ENCODE measurements around the gene DLX4.

DLX4 gene

GRCh38 chr17:49990331-49990730 is 21.3 kb downstream of the DLX4 start:
- Histone ChIP-seq H3K9me3 (ENCODE audit: low read length) (peaks cover 3% of the 10 kb centered on the region), H2AFZ (ENCODE audit: low read depth, low read length) (no peak overlapping the region), H3K4me1 (ENCODE audit: insufficient read depth, low read length) (peaks cover 2% of the 10 kb centered on the region), H3K27me3 (ENCODE audit: insufficient read depth, low read length) (peaks cover 87% of the 10 kb centered on the region), H3K4me3 (ENCODE audit: low read length) (no peak overlapping the region), H3K36me3 (ENCODE audit: insufficient read depth, low read length) (no peaks in the 10 kb centered on the region)

GRCh38 chr17:49990921-49991320 is 21.9 kb downstream of the DLX4 start:
- peaks cover 2% of the 10 kb centered on the region for H3K4me1 ChIP-seq (ENCODE audit: insufficient read depth, low read length)
- no peak overlapping the region for H2AFZ ChIP-seq (ENCODE audit: low read depth, low read length)
- no peaks in the 10 kb centered on the region for H3K36me3 ChIP-seq (ENCODE audit: insufficient read depth, low read length)
- peaks cover 3% of the 10 kb centered on the region for H3K9me3 ChIP-seq (ENCODE audit: low read length)
- H3K27me3 ChIP-seq (ENCODE audit: insufficient read depth, low read length), result peaks cover 88% of the 10 kb centered on the region
- H3K4me3 ChIP-seq (ENCODE audit: low read length), result no peak overlapping the region

GRCh38 chr17:49991409-49991808 is 22.4 kb downstream of the DLX4 start:
- H3K4me3 ChIP-seq (ENCODE audit: low read length), result no peak overlapping the region
- H2AFZ ChIP-seq (ENCODE audit: low read depth, low read length), result no peak overlapping the region
- H3K9me3 ChIP-seq (ENCODE audit: low read length), result peaks cover 3% of the 10 kb centered on the region
- peaks cover 87% of the 10 kb centered on the region for H3K27me3 ChIP-seq (ENCODE audit: insufficient read depth, low read length)
- no peaks in the 10 kb centered on the region for H3K36me3 ChIP-seq (ENCODE audit: insufficient read depth, low read length)
- H3K4me1 ChIP-seq (ENCODE audit: insufficient read depth, low read length), result peaks cover 2% of the 10 kb centered on the region

- Histone ChIP-seq H3K4me3 (ENCODE audit: low read length) (no peak overlapping the region), H3K4me1 (ENCODE audit: insufficient read depth, low read length) (peaks cover 4% of the 10 kb centered on the region), H3K36me3 (ENCODE audit: insufficient read depth, low read length) (no peaks in the 10 kb centered on the region), H3K9me3 (ENCODE audit: low read length) (peaks cover 3% of the 10 kb centered on the region), H2AFZ (ENCODE audit: low read depth, low read length) (no peak overlapping the region), H3K27me3 (ENCODE audit: insufficient read depth, low read length) (peaks cover 88% of the 10 kb centered on the region)
Measured at GRCh38 chr17:49992191-49992932, 23.4 kb downstream of the DLX4 start.

DNA sequence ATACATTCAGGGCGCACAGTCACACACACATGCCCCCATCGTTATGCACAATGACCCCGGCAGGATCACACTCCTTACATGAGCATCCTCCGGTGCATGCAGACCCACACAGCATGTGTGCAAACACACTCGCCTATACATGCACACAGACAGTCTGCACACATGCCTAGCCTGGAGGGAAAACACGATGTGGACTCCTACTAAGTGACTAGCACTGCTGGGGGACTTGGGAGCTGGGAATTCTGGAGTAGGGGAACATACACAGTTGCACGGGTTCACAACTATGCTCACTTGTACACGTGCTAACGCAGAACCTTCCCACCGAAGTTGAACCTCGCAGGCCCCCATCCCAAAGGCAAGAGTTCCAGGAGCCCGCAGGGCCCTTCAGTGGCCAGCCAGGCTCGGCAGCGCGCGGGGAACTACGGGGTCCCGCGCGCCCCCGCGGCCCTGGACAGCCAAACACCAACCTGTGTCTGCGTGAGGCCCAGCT is 24.0 kb downstream of the DLX4 start:
- peaks cover 3% of the 10 kb centered on the region for H3K9me3 ChIP-seq (ENCODE audit: low read length)
- H3K4me1 ChIP-seq (ENCODE audit: insufficient read depth, low read length), result peaks cover 4% of the 10 kb centered on the region
- H3K4me3 ChIP-seq (ENCODE audit: low read length), result peak overlapping the region; percentile 43
- H3K27me3 ChIP-seq (ENCODE audit: insufficient read depth, low read length), result peaks cover 89% of the 10 kb centered on the region
- H3K36me3 ChIP-seq (ENCODE audit: insufficient read depth, low read length), result no peaks in the 10 kb centered on the region
- H2AFZ ChIP-seq (ENCODE audit: low read depth, low read length), result peak overlapping the region; percentile 66

DNA sequence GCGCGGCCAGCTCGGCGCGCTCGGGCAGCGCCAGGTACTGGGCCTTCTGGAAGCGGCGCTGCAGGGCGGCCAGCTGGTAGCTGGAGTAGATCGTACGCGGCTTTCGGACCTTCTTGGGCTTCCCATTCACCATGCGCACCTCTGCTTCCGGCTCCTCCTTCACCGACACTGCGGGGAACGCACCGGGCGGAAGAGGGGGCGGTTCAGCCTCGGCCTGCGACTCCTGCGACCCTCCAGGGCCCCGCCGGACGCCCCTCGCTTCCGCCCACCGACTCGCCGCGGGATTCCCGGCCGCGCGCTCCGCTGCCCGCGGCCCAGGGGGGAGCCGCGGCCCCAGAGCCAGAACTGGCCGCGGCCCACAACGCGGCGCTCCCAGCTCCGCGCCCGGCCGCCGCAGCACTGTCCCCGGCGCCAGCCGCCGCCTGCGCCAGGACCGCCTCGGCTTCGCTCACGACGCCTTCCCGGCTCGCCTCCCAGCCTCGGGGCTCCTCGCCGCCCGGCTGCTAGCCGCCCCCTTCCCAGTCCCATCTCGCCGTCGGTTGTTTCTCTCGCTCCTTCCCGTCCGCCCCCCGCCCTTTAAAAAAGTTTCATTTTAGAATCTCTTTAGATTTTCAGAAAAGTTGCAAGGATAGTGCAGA is 24.6 kb downstream of the DLX4 start:
- peak overlapping the region; percentile 43 for H3K4me3 ChIP-seq (ENCODE audit: low read length)
- peaks cover 6% of the 10 kb centered on the region for H3K4me1 ChIP-seq (ENCODE audit: insufficient read depth, low read length)
- H3K9me3 ChIP-seq (ENCODE audit: low read length), result peaks cover 3% of the 10 kb centered on the region
- H2AFZ ChIP-seq (ENCODE audit: low read depth, low read length), result peak overlapping the region; percentile 66
- peaks cover 83% of the 10 kb centered on the region for H3K27me3 ChIP-seq (ENCODE audit: insufficient read depth, low read length)
- H3K36me3 ChIP-seq (ENCODE audit: insufficient read depth, low read length), result no peaks in the 10 kb centered on the region

DNA sequence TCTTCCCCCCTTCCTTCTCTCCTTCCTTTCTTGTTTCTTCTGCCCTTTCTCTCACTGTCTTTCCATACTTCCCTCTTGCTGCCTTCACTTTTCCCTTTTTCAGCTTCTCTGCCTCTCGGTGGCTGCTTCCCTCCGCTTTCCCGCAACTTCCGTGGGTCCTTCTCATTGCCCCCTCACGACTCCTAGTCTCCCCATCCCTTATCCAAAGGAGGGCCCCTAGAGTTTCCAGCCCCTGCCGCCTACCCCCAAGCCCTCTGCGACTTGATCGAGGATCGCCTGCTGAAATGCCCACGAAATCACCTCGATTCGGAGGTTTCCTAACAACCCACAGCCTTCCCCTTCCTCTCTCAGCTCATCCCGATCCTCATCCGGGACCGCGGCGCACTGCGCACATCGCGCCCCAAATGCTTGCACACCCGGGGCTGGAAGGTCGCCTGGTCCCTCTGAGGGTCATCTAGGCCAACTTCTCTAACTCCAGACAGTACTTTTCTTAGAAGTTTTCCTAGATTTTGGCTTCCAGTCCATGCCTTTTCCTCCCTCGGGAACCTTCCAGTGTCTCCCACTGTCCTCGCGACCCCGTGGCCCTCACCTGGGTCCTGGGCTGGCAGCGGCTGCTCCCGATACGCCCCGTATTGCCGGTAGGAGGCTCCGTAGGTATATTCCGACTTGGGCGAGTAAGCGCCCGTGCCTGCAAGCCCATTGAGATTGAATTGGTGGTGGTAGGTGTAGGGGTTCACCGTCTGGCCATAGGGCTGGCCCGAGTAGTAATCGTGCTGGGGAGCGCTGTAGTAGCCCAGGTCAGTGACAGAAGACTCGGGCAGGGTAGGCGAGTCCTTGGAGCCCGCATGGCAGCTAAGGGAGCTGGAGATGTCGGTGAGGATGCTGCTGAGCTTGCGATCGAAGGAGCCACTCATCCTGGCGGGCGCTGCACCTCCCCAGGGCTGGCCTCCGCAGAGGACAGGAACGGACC is 25.4 kb downstream of the DLX4 start:
- peaks cover 6% of the 10 kb centered on the region for H3K4me1 ChIP-seq (ENCODE audit: insufficient read depth, low read length)
- H3K4me3 ChIP-seq (ENCODE audit: low read length), result peak overlapping the region; percentile 9
- peaks cover 3% of the 10 kb centered on the region for H3K9me3 ChIP-seq (ENCODE audit: low read length)
- no peaks in the 10 kb centered on the region for H3K36me3 ChIP-seq (ENCODE audit: insufficient read depth, low read length)
- H2AFZ ChIP-seq (ENCODE audit: low read depth, low read length), result peak overlapping the region; percentile 66
- H3K27me3 ChIP-seq (ENCODE audit: insufficient read depth, low read length), result peaks cover 75% of the 10 kb centered on the region

DNA sequence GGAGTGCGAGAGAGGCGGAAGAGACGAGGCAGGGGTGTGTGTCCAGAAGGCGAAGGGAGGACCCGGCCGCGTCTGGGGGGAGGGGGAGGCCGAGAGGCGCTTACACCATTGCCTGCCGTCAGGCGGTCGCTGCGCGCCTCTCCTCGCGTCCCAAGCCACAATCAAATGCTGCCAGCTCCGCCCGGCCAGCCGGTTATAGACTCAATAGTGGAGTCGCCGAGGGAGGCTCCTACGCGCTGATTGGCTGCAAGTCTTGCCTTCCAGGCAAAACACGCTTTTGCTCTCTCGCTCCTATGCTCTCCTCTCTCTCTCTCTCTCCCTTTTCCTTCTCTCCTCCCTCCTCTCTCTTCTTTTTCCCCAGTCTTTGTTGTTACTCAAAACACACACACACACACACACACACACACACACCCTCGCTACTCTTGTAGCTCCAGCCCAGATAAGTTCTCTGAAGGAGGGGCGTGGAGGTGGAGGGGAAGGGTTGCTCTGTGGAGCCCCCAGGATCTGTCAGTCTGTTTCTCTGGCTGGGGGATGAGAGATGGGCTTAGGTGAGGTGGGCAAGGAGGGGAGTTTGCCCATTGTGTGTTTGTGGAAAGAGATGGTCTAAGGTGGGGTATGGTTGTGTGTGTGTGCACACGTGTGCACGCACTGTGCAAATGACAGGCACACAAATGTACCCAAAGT is 26.2 kb downstream of the DLX4 start, which contains the start of gene DLX3:
Gene DLX3, minus strand, starts transcription at position 170 of the 684 bp plus-strand sequence. CDS start 226 bp downstream, outside the sequence.
- Histone ChIP-seq H2AFZ (ENCODE audit: low read depth, low read length) (no peak within 1 kb of the TSS), H3K4me3 (ENCODE audit: low read length) (peak within 1 kb of the TSS; percentile 9), H3K4me1 (ENCODE audit: insufficient read depth, low read length) (peaks cover 6% of the 10 kb centered on the region), H3K36me3 (ENCODE audit: insufficient read depth, low read length) (no peaks in the 10 kb centered on the region), H3K27me3 (ENCODE audit: insufficient read depth, low read length) (peaks cover 70% of the 10 kb centered on the region), H3K9me3 (ENCODE audit: low read length) (peaks cover 3% of the 10 kb centered on the region)

- H3K4me3 ChIP-seq (ENCODE audit: low read length), result no peak overlapping the region
- H3K4me1 ChIP-seq (ENCODE audit: insufficient read depth, low read length), result peaks cover 6% of the 10 kb centered on the region
- H2AFZ ChIP-seq (ENCODE audit: low read depth, low read length), result no peak overlapping the region
- H3K27me3 ChIP-seq (ENCODE audit: insufficient read depth, low read length), result peaks cover 68% of the 10 kb centered on the region
- H3K36me3 ChIP-seq (ENCODE audit: insufficient read depth, low read length), result no peaks in the 10 kb centered on the region
- H3K9me3 ChIP-seq (ENCODE audit: low read length), result peaks cover 3% of the 10 kb centered on the region
Measured at GRCh38 chr17:49996121-49996494, 27.1 kb downstream of the DLX4 start.

- H3K27me3 ChIP-seq (ENCODE audit: insufficient read depth, low read length), result peaks cover 68% of the 10 kb centered on the region
- peaks cover 6% of the 10 kb centered on the region for H3K4me1 ChIP-seq (ENCODE audit: insufficient read depth, low read length)
- H2AFZ ChIP-seq (ENCODE audit: low read depth, low read length), result peak overlapping the region; percentile 56
- no peaks in the 10 kb centered on the region for H3K36me3 ChIP-seq (ENCODE audit: insufficient read depth, low read length)
- peaks cover 3% of the 10 kb centered on the region for H3K9me3 ChIP-seq (ENCODE audit: low read length)
- no peak overlapping the region for H3K4me3 ChIP-seq (ENCODE audit: low read length)
Measured at GRCh38 chr17:49996495-49997300, 27.7 kb downstream of the DLX4 start.

- H3K4me1 ChIP-seq (ENCODE audit: insufficient read depth, low read length), result peaks cover 6% of the 10 kb centered on the region
- no peaks in the 10 kb centered on the region for H3K36me3 ChIP-seq (ENCODE audit: insufficient read depth, low read length)
- peaks cover 65% of the 10 kb centered on the region for H3K27me3 ChIP-seq (ENCODE audit: insufficient read depth, low read length)
- H3K4me3 ChIP-seq (ENCODE audit: low read length), result no peak overlapping the region
- H2AFZ ChIP-seq (ENCODE audit: low read depth, low read length), result no peak overlapping the region
- H3K9me3 ChIP-seq (ENCODE audit: low read length), result peaks cover 3% of the 10 kb centered on the region
Measured at GRCh38 chr17:49997301-49997650, 28.3 kb downstream of the DLX4 start.

All from neuron (in vitro differentiated cells).